ENCODE results near the gene PCCA. TPM values are rescaled to one million over a fixed set of nuclear protein-coding genes. Genes with fewer than 3 reads are reported as not detected.

The PCCA gene
- total and polyA plus RNA-seq, 4 donors = 30.1 to 160 (median 76.3) TPM

DNA sequence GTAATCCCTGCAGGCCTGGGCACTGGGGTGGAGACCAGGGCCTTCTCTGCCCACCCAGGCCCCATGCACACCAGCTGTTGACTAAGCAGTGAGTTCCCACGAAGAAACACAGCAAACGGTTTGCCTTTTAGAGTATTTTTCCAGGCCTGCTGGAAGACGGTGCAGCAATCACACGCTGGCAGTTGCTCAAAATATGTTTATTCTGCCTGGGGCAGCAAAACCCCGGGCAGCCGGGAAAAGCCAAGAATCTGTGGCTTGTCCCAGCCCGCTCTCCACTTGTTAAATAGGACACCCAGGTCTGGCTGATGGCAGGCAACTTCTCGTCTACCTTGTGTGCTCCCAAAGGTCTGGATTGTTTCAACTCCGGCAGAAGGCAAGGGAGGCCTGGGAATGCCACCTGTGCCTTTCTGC is 458.9 kb downstream of the PCCA start (continued):
- TF ChIP-seq RXRA (IDR thresholded peaks at IDR 0.05) = peak; percentile 27 to 57

DNA sequence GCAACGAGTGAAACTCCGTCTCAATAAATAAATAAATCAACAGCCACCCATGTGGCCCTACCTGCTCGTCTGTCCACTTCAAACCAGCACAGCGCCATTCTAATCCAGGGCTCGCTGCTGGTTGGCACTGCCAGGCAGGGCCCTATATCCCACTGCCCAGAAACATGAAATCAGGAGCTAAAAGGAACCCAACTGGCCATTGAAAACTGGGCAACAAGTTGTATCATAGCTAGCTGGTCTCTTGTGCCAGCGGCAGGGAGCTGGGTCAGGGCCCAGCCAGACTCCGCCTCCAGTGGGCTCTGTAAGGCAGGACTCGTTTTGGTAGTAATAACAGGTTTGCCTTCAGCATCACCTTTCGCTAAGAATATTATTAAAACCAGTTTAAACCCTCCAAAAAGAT is 460.4 kb downstream of the PCCA start:
- Histone ChIP-seq H3K36me3 (ENCODE audit: control insufficient read depth in 4 of 4, insufficient read depth in 3 of 4, low read depth in 1 of 4, low read length in 3 of 4) (peaks cover 0 to 2% (median 0%) of the 10 kb centered on the region in 4 donors), H3K27me3 (ENCODE audit: control insufficient read depth in 4 of 4, insufficient read depth in 4 of 4, low read length in 3 of 4) (no peaks in the 10 kb centered on the region), H3K9me3 (ENCODE audit: control insufficient read depth in 4 of 4, low read length in 3 of 4) (no peaks in the 10 kb centered on the region), H3K4me1 (ENCODE audit: control insufficient read depth in 4 of 4, insufficient read depth in 4 of 4, low read length in 3 of 4) (peaks cover 0 to 26% (median 19%) of the 10 kb centered on the region in 4 donors), H3K9ac (ENCODE audit: low read depth in 1 of 2, low read length in 2 of 2) (no peak overlapping the region), H3K4me3 (ENCODE audit: low read depth in 1 of 3, low read length in 3 of 3) (no peak overlapping the region), H3K27ac (ENCODE audit: low read depth in 1 of 2, low read length in 2 of 2) (no peak overlapping the region)
- TF ChIP-seq SP1 (IDR thresholded peaks at IDR 0.05) (no peak), JUND (IDR thresholded peaks at IDR 0.05) (no peak), GABPA (IDR thresholded peaks at IDR 0.05 in 1 of 2, conservative IDR thresholded peaks at IDR 0.05 in 1 of 2) (no peak), FOXA2 (IDR thresholded peaks at IDR 0.05) (no peak), RAD21 (IDR thresholded peaks at IDR 0.05) (no peak), FOXA1 (IDR thresholded peaks at IDR 0.05) (no peak), HNF4G (IDR thresholded peaks at IDR 0.05) (no peak), RXRA (IDR thresholded peaks at IDR 0.05) (no peak), EGR1 (IDR thresholded peaks at IDR 0.05; ENCODE audit: low read depth in 2 of 2) (no peak), YY1 (IDR thresholded peaks at IDR 0.05) (no peak), NR2F2 (IDR thresholded peaks at IDR 0.05) (no peak)
- TF ChIP-seq, protein P1, sequence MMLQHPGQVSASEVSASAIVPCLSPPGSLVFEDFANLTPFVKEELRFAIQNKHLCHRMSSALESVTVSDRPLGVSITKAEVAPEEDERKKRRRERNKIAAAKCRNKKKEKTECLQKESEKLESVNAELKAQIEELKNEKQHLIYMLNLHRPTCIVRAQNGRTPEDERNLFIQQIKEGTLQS (IDR thresholded peaks at IDR 0.05) = no peak
- TF ChIP-seq, protein P2, sequence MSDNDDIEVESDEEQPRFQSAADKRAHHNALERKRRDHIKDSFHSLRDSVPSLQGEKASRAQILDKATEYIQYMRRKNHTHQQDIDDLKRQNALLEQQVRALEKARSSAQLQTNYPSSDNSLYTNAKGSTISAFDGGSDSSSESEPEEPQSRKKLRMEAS (IDR thresholded peaks at IDR 0.05) = no peak
- TF ChIP-seq, protein P3, sequence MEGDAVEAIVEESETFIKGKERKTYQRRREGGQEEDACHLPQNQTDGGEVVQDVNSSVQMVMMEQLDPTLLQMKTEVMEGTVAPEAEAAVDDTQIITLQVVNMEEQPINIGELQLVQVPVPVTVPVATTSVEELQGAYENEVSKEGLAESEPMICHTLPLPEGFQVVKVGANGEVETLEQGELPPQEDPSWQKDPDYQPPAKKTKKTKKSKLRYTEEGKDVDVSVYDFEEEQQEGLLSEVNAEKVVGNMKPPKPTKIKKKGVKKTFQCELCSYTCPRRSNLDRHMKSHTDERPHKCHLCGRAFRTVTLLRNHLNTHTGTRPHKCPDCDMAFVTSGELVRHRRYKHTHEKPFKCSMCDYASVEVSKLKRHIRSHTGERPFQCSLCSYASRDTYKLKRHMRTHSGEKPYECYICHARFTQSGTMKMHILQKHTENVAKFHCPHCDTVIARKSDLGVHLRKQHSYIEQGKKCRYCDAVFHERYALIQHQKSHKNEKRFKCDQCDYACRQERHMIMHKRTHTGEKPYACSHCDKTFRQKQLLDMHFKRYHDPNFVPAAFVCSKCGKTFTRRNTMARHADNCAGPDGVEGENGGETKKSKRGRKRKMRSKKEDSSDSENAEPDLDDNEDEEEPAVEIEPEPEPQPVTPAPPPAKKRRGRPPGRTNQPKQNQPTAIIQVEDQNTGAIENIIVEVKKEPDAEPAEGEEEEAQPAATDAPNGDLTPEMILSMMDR (IDR thresholded peaks at IDR 0.05; ENCODE audit: low read depth, low read length, missing input control) = no peak
- TF ChIP-seq, protein P4, sequence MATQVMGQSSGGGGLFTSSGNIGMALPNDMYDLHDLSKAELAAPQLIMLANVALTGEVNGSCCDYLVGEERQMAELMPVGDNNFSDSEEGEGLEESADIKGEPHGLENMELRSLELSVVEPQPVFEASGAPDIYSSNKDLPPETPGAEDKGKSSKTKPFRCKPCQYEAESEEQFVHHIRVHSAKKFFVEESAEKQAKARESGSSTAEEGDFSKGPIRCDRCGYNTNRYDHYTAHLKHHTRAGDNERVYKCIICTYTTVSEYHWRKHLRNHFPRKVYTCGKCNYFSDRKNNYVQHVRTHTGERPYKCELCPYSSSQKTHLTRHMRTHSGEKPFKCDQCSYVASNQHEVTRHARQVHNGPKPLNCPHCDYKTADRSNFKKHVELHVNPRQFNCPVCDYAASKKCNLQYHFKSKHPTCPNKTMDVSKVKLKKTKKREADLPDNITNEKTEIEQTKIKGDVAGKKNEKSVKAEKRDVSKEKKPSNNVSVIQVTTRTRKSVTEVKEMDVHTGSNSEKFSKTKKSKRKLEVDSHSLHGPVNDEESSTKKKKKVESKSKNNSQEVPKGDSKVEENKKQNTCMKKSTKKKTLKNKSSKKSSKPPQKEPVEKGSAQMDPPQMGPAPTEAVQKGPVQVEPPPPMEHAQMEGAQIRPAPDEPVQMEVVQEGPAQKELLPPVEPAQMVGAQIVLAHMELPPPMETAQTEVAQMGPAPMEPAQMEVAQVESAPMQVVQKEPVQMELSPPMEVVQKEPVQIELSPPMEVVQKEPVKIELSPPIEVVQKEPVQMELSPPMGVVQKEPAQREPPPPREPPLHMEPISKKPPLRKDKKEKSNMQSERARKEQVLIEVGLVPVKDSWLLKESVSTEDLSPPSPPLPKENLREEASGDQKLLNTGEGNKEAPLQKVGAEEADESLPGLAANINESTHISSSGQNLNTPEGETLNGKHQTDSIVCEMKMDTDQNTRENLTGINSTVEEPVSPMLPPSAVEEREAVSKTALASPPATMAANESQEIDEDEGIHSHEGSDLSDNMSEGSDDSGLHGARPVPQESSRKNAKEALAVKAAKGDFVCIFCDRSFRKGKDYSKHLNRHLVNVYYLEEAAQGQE (IDR thresholded peaks at IDR 0.05) = no peak
- no peak for DNase-seq (ENCODE audit: low spot score)
- WGBS = 92% methylated on average over 9 of the region's 9 CpGs

DNA sequence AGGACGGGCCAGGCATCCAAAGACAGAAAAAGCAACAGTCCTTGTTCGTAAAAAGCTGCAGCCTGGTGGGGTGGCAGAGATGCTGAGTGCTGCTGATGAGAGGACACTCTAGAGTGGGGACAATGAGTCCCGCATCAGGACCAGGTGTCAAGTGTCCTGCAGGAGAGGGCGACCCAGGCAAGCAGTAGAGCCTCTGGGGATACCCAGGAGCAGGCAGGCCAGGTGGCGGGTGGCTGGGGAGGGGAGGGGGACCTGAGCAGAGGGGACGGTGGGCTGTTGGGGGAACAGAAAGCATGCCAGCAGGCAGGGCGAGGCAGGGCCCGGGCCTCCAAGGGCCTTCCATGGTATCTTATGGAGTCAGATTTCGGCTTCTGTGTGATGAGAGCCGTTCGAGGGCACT is 463.9 kb downstream of the PCCA start:
- no peak overlapping the region for H3K4me3 ChIP-seq (ENCODE audit: low read depth in 1 of 3, low read length in 3 of 3)
- no peaks in the 10 kb centered on the region for H3K9me3 ChIP-seq (ENCODE audit: control insufficient read depth in 4 of 4, low read length in 3 of 4)
- peaks cover 0 to 2% (median 0%) of the 10 kb centered on the region in 4 donors for H3K36me3 ChIP-seq (ENCODE audit: control insufficient read depth in 4 of 4, insufficient read depth in 3 of 4, low read depth in 1 of 4, low read length in 3 of 4)
- WGBS = 96% methylated on average over 11 of the region's 11 CpGs
- H3K27me3 ChIP-seq (ENCODE audit: control insufficient read depth in 4 of 4, insufficient read depth in 4 of 4, low read length in 3 of 4) = no peaks in the 10 kb centered on the region
- H3K4me1 ChIP-seq (ENCODE audit: control insufficient read depth in 4 of 4, insufficient read depth in 4 of 4, low read length in 3 of 4) = peaks cover 0 to 8% (median 5%) of the 10 kb centered on the region in 4 donors
- no peak overlapping the region for H3K9ac ChIP-seq (ENCODE audit: low read depth in 1 of 2, low read length in 2 of 2)
- no peak for DNase-seq (ENCODE audit: low spot score)
- H3K27ac ChIP-seq (ENCODE audit: low read depth in 1 of 2, low read length in 2 of 2) = no peak overlapping the region
- TF ChIP-seq HNF4G (IDR thresholded peaks at IDR 0.05) = no peak
- TF ChIP-seq EGR1 (IDR thresholded peaks at IDR 0.05; ENCODE audit: low read depth in 2 of 2) = no peak
- TF ChIP-seq, protein P3 (IDR thresholded peaks at IDR 0.05; ENCODE audit: low read depth, low read length, missing input control) = no peak
- TF ChIP-seq SP1 (IDR thresholded peaks at IDR 0.05) = no peak
- no peak for TF ChIP-seq RAD21 (IDR thresholded peaks at IDR 0.05)
- no peak for TF ChIP-seq FOXA2 (IDR thresholded peaks at IDR 0.05)
- TF ChIP-seq FOXA1 (IDR thresholded peaks at IDR 0.05) = no peak
- TF ChIP-seq, protein P1 (IDR thresholded peaks at IDR 0.05) = no peak
- no peak for TF ChIP-seq NR2F2 (IDR thresholded peaks at IDR 0.05)
- TF ChIP-seq, protein P5, sequence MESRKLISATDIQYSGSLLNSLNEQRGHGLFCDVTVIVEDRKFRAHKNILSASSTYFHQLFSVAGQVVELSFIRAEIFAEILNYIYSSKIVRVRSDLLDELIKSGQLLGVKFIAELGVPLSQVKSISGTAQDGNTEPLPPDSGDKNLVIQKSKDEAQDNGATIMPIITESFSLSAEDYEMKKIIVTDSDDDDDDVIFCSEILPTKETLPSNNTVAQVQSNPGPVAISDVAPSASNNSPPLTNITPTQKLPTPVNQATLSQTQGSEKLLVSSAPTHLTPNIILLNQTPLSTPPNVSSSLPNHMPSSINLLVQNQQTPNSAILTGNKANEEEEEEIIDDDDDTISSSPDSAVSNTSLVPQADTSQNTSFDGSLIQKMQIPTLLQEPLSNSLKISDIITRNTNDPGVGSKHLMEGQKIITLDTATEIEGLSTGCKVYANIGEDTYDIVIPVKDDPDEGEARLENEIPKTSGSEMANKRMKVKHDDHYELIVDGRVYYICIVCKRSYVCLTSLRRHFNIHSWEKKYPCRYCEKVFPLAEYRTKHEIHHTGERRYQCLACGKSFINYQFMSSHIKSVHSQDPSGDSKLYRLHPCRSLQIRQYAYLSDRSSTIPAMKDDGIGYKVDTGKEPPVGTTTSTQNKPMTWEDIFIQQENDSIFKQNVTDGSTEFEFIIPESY (IDR thresholded peaks at IDR 0.05) = no peak
- no peak for TF ChIP-seq TAF1 (conservative IDR thresholded peaks at IDR 0.05)
- TF ChIP-seq, protein P2 (IDR thresholded peaks at IDR 0.05) = no peak

Measured in liver (tissue), 9 donors.